Measurements from ENCODE around the gene C15orf39. TPM values are rescaled to one million over a fixed set of nuclear protein-coding genes. Genes with fewer than 3 reads are reported as not detected.
A peak's percentile ranks its signal among the peaks of the same experiment; 100 is the strongest.
"Not testable (repeated sequence)": the region's sequence is repeated elsewhere in the genome, so short reads cannot be mapped to it uniquely, and the experiment has no call there.

Gene C15orf39
- total RNA-seq, 1 experiment from 2014 or later, result 45.6 TPM

- Histone ChIP-seq H3K23me2 (ENCODE audit: insufficient read length, low read depth, low read length, poor library complexity, severe bottlenecking) (no peaks in the 10 kb centered on the region), H3K4me1 (ENCODE audit: insufficient read depth, low read length) (peaks cover 2% of the 10 kb centered on the region; the same call in 1 of the 2 replicates), H4K5ac (ENCODE audit: insufficient read length, low read depth, low read length) (no peak overlapping the region), H2AK5ac (ENCODE audit: insufficient read length, low read length) (no peak overlapping the region), H4K8ac (replicated peaks; ENCODE audit: insufficient read length, low read depth, low read length) (no peak overlapping the region), H3K79me1 (ENCODE audit: insufficient read depth, low read depth, low read length, poor library complexity, severe bottlenecking) (no peaks in the 10 kb centered on the region), H3K23ac (ENCODE audit: insufficient read length, low read depth, low read length) (no peak overlapping the region), H3K27me3 (ENCODE audit: insufficient read depth, low read length) (no peaks in the 10 kb centered on the region), H4K20me1 (ENCODE audit: control insufficient read depth, insufficient read depth, insufficient read length) (no peaks in the 10 kb centered on the region), H2BK12ac (ENCODE audit: insufficient read length, low read depth, low read length) (no peak overlapping the region), H3K9me3 (ENCODE audit: control insufficient read depth, low read depth, low read length) (no peaks in the 10 kb centered on the region), H3K56ac (ENCODE audit: insufficient read length, low read depth, low read length) (no peak overlapping the region), H3K4me2 (ENCODE audit: insufficient read depth, insufficient read length, low read length) (no peak overlapping the region), H3T11ph (ENCODE audit: low read length) (no peak overlapping the region), H2BK20ac (ENCODE audit: low read depth, low read length, poor library complexity, severe bottlenecking) (no peak overlapping the region), H3K79me2 (ENCODE audit: insufficient read depth, low read length) (no peaks in the 10 kb centered on the region), H2BK120ac (ENCODE audit: low read depth, low read length, poor library complexity, severe bottlenecking) (no peak overlapping the region), H3K18ac (ENCODE audit: insufficient read length, low read depth, low read length) (no peak overlapping the region), H2BK5ac (ENCODE audit: insufficient read length, low read length) (no peak overlapping the region), H2AFZ (ENCODE audit: low read length) (peak overlapping the region; percentile 62), H3K4ac (ENCODE audit: low read depth, low read length) (no peak overlapping the region), H3K14ac (ENCODE audit: insufficient read depth, low read length) (no peak overlapping the region), H2BK15ac (ENCODE audit: low read depth, low read length) (no peak overlapping the region), H3K27ac (ENCODE audit: insufficient read length, low read depth, low read length) (no peak overlapping the region), H3K9ac (ENCODE audit: extremely low read depth, insufficient read length, low read length) (no peak overlapping the region), H4K91ac (ENCODE audit: insufficient read length, low read depth, low read length) (no peak overlapping the region)
- peak overlapping the region in 2 of 3 experiments; percentile 12 to 79; a peak in 1 of 7 replicates for H3K27ac Mint-ChIP-seq
- no peak overlapping the region for H3K4me3 Mint-ChIP-seq
- peaks cover 16 to 28% of the 10 kb centered on the region in 2 experiments for H3K4me1 Mint-ChIP-seq
- H3K27me3 Mint-ChIP-seq (ENCODE audit: low read depth), result peaks cover 10% of the 10 kb centered on the region; the same call in 1 of the 2 replicates
- no peaks in the 10 kb centered on the region for H3K9me3 Mint-ChIP-seq
- H3K36me3 Mint-ChIP-seq (ENCODE audit: insufficient read depth in 1 of 3, low read depth in 3 of 3), result no peaks in the 10 kb centered on the region
- no peak for TF ChIP-seq CTCF (conservative IDR thresholded peaks at IDR 0.05)
- DNase-seq, result no peak
- no CpG with 5 or more reads among the region's 4 CpGs for WGBS (ENCODE audit: extremely low coverage, insufficient read length, low lambda C conversion rate)
These were observed 48.0 kb downstream of the C15orf39 start for GRCh38 chr15:75249726-75250125.

- not testable (repeated sequence) for H2BK5ac ChIP-seq (ENCODE audit: insufficient read length, low read length); H4K5ac ChIP-seq (ENCODE audit: insufficient read length, low read depth, low read length); H2BK15ac ChIP-seq (ENCODE audit: low read depth, low read length); H3K56ac ChIP-seq (ENCODE audit: insufficient read length, low read depth, low read length); H3K4ac ChIP-seq (ENCODE audit: low read depth, low read length); H3K9ac ChIP-seq (ENCODE audit: extremely low read depth, insufficient read length, low read length); H3K23me2 ChIP-seq (ENCODE audit: insufficient read length, low read depth, low read length, poor library complexity, severe bottlenecking); H3K36me3 Mint-ChIP-seq (ENCODE audit: insufficient read depth in 1 of 3, low read depth in 3 of 3); H2AK5ac ChIP-seq (ENCODE audit: insufficient read length, low read length); H3K23ac ChIP-seq (ENCODE audit: insufficient read length, low read depth, low read length); H3K79me2 ChIP-seq (ENCODE audit: insufficient read depth, low read length); H3K9me3 ChIP-seq (ENCODE audit: control insufficient read depth, low read depth, low read length); H3K27ac ChIP-seq (ENCODE audit: insufficient read length, low read depth, low read length); H4K91ac ChIP-seq (ENCODE audit: insufficient read length, low read depth, low read length); H3K27ac Mint-ChIP-seq; H2BK120ac ChIP-seq (ENCODE audit: low read depth, low read length, poor library complexity, severe bottlenecking); H2BK12ac ChIP-seq (ENCODE audit: insufficient read length, low read depth, low read length); H2BK20ac ChIP-seq (ENCODE audit: low read depth, low read length, poor library complexity, severe bottlenecking); H3K4me3 Mint-ChIP-seq; H3K18ac ChIP-seq (ENCODE audit: insufficient read length, low read depth, low read length); H3K4me2 ChIP-seq (ENCODE audit: insufficient read depth, insufficient read length, low read length); H3K27me3 Mint-ChIP-seq (ENCODE audit: low read depth); H2AFZ ChIP-seq (ENCODE audit: low read length); H3T11ph ChIP-seq (ENCODE audit: low read length); H4K8ac ChIP-seq (replicated peaks; ENCODE audit: insufficient read length, low read depth, low read length); H3K14ac ChIP-seq (ENCODE audit: insufficient read depth, low read length); DNase-seq; H3K9me3 Mint-ChIP-seq; H4K20me1 ChIP-seq (ENCODE audit: control insufficient read depth, insufficient read depth, insufficient read length); H3K4me1 ChIP-seq (ENCODE audit: insufficient read depth, low read length); H3K79me1 ChIP-seq (ENCODE audit: insufficient read depth, low read depth, low read length, poor library complexity, severe bottlenecking); H3K27me3 ChIP-seq (ENCODE audit: insufficient read depth, low read length)
- H3K4me1 Mint-ChIP-seq, result peaks cover 16 to 30% of the 10 kb centered on the region in 2 experiments
- no CpG with 5 or more reads among the region's 4 CpGs for WGBS (ENCODE audit: extremely low coverage, insufficient read length, low lambda C conversion rate)
These were observed 49.7 kb downstream of the C15orf39 start for GRCh38 chr15:75251343-75251742.
